Osteocyte (in vitro differentiated cells): ENCODE measurements around the gene RET. TPM values are rescaled to one million over a fixed set of nuclear protein-coding genes. Genes with fewer than 3 reads are reported as not detected.
"Not testable (repeated sequence)": the region's sequence is repeated elsewhere in the genome, so short reads cannot be mapped to it uniquely, and the experiment has no call there.

Experiments
- DNase-seq: peaks from one replicate; pipeline ENCODE4 v3.0.0; 2021; ENCODE audit warnings: mixed read lengths; ENCODE audit not compliant: unreplicated experiment; ENCODE audit errors: extremely low spot score
- H3K27ac Mint-ChIP-seq: one replicate; pipeline ENCODE4 v1.8.0; 2021; ENCODE audit warnings: mild to moderate bottlenecking, mixed read lengths; ENCODE audit not compliant: unreplicated experiment
- H3K27me3 Mint-ChIP-seq: one replicate; pipeline ENCODE4 v1.8.0; 2021; ENCODE audit warnings: mixed read lengths; ENCODE audit not compliant: unreplicated experiment
- H3K36me3 Mint-ChIP-seq: one replicate; pipeline ENCODE4 v1.8.0; 2021; ENCODE audit warnings: mixed read lengths; ENCODE audit not compliant: unreplicated experiment
- H3K4me1 Mint-ChIP-seq: one replicate; pipeline ENCODE4 v1.8.0; 2021; ENCODE audit warnings: mixed read lengths; ENCODE audit not compliant: unreplicated experiment
- H3K4me3 Mint-ChIP-seq: one replicate; pipeline ENCODE4 v1.8.0; 2021; ENCODE audit warnings: mild to moderate bottlenecking, moderate library complexity, mixed read lengths; ENCODE audit not compliant: unreplicated experiment
- H3K9me3 Mint-ChIP-seq: one replicate; pipeline ENCODE4 v1.8.0; 2021; ENCODE audit warnings: mixed read lengths; ENCODE audit not compliant: unreplicated experiment
- CTCF ChIP-seq: fragments of 200-600 bp; sonication (generic); IDR thresholded peaks from 2 replicates; pipeline ENCODE4 v1.5.0; 2021; ENCODE audit warnings: antibody characterized with exemption, mild to moderate bottlenecking, moderate library complexity
- total RNA-seq: library from RNA; stranded (reverse); gene quantifications from 2 replicates; pipeline ENCODE4 v1.2.1, GENCODE V29; 2021

RET gene
- total RNA-seq, 1 donor from 2014 or later: 0.43 TPM

- no peak for DNase-seq
- peaks cover 51% of the 10 kb centered on the region for H3K4me1 Mint-ChIP-seq
- no peaks in the 10 kb centered on the region for H3K27me3 Mint-ChIP-seq
- peak overlapping the region; percentile 98 for H3K27ac Mint-ChIP-seq
- H3K36me3 Mint-ChIP-seq: peaks cover 2% of the 10 kb centered on the region
- no peak for TF ChIP-seq CTCF
- no peaks in the 10 kb centered on the region for H3K9me3 Mint-ChIP-seq
- H3K4me3 Mint-ChIP-seq: peak overlapping the region; percentile 97
These were observed 61.9 kb downstream of the RET start for GRCh38 chr10:43138757-43139241.

- no peaks in the 10 kb centered on the region for H3K27me3 Mint-ChIP-seq
- peaks cover 48% of the 10 kb centered on the region for H3K4me1 Mint-ChIP-seq
- TF ChIP-seq CTCF: no peak
- no peak for DNase-seq
- H3K36me3 Mint-ChIP-seq: no peaks in the 10 kb centered on the region
- no peaks in the 10 kb centered on the region for H3K9me3 Mint-ChIP-seq
- H3K27ac Mint-ChIP-seq: peak overlapping the region; percentile 98
- no peak overlapping the region for H3K4me3 Mint-ChIP-seq
These were observed 64.6 kb downstream of the RET start for GRCh38 chr10:43141421-43141820.

- H3K36me3 Mint-ChIP-seq: no peaks in the 10 kb centered on the region
- no peak overlapping the region for H3K4me3 Mint-ChIP-seq
- H3K4me1 Mint-ChIP-seq: peaks cover 25% of the 10 kb centered on the region
- DNase-seq: no peak
- no peak overlapping the region for H3K27ac Mint-ChIP-seq
- no peak for TF ChIP-seq CTCF
- peaks cover 2% of the 10 kb centered on the region for H3K9me3 Mint-ChIP-seq
- H3K27me3 Mint-ChIP-seq: no peaks in the 10 kb centered on the region
These were observed 68.4 kb downstream of the RET start for GRCh38 chr10:43145311-43145710.

- H3K4me3 Mint-ChIP-seq, H3K36me3 Mint-ChIP-seq, H3K9me3 Mint-ChIP-seq: not testable (repeated sequence)
These were observed 69.1 kb downstream of the RET start for GRCh38 chr10:43145936-43146335.

GRCh38 chr10:43151371-43151770 is 74.5 kb downstream of the RET start:
- H3K27ac Mint-ChIP-seq: no peak overlapping the region
- peaks cover 2% of the 10 kb centered on the region for H3K36me3 Mint-ChIP-seq

More at GRCh38 chr10:43145936-43146335, 69.1 kb downstream of the RET start:
- H3K27ac Mint-ChIP-seq, DNase-seq, H3K27me3 Mint-ChIP-seq: not testable (repeated sequence)
- peaks cover 19% of the 10 kb centered on the region for H3K4me1 Mint-ChIP-seq

More at GRCh38 chr10:43151371-43151770, 74.5 kb downstream of the RET start:
- no peak for TF ChIP-seq CTCF
- Mint-ChIP-seq H3K4me1 (peaks cover 29% of the 10 kb centered on the region), H3K9me3 (peaks cover 5% of the 10 kb centered on the region), H3K4me3 (no peak overlapping the region), H3K27me3 (no peaks in the 10 kb centered on the region)
- DNase-seq: no peak
